Gastroesophageal sphincter (tissue), 4 donors: ENCODE measurements around the gene PCDHA3. TPM values are rescaled to one million over a fixed set of nuclear protein-coding genes. Genes with fewer than 3 reads are reported as not detected.
"Not testable (repeated sequence)": the region's sequence is repeated elsewhere in the genome, so short reads cannot be mapped to it uniquely, and the experiment has no call there.

ENCODE experiments used
- ATAC-seq: fragments of 150-250 bp; one replicate; pipeline ENCODE4 v1.9.1; 2016; ENCODE audit warnings: mild to moderate bottlenecking, moderate library complexity
- H3K27ac ChIP-seq, 4 donors: fragments of 200-600 bp; sonication (generic) in 3 of 4; 1 replicate in 3 of 4; 2 replicates in 1 of 4; pipeline ENCODE4 v1.5.1; 2016 to 2019
- H3K27me3 ChIP-seq: fragments of 200-600 bp; sonication (generic); one replicate; pipeline ENCODE4 v1.5.1; 2019
- H3K36me3 ChIP-seq, 2 donors: fragments of 200-600 bp; sonication (generic); one replicate each; pipeline ENCODE4 v1.5.1; 2019; ENCODE audit warnings: control low read depth in 1 of 2
- H3K4me1 ChIP-seq, 3 donors: fragments of 200-600 bp; sonication (generic); 1 replicate in 2 of 3; 2 replicates in 1 of 3; pipeline ENCODE4 v1.5.1; 2016 to 2019; ENCODE audit warnings: control low read depth in 2 of 3
- H3K4me3 ChIP-seq, 2 donors: fragments of 200-600 bp; sonication (generic); one replicate each; pipeline ENCODE4 v1.5.1; 2019; ENCODE audit warnings: mild to moderate bottlenecking in 1 of 2, moderate library complexity in 1 of 2
- H3K9me3 ChIP-seq, 3 donors: fragments of 200-600 bp; sonication (generic); one replicate each; pipeline ENCODE4 v1.5.1; 2017 to 2019; ENCODE audit warnings: control low read depth in 2 of 3
- CTCF ChIP-seq, 4 experiments: fragments of 200-600 bp in 2 of 4; fragments of 450-650 bp in 2 of 4; sonication (generic) in 1 of 4; IDR thresholded peaks; one replicate each; pipeline ENCODE4 v1.5.1; 2017 to 2019; ENCODE audit warnings: antibody characterized with exemption in 4 of 4, mild to moderate bottlenecking in 2 of 4, moderate library complexity in 2 of 4
- EP300 ChIP-seq: sonication (generic); formaldehyde crosslinking; IDR thresholded peaks from one replicate; pipeline ENCODE4 v1.6.1; 2017; ENCODE audit warnings: antibody characterized with exemption, mild to moderate bottlenecking
- POLR2A ChIP-seq, 2 donors: fragments of 450-650 bp; IDR thresholded peaks; one replicate each; pipeline ENCODE4 v1.6.1; 2017; ENCODE audit warnings: antibody characterized with exemption in 2 of 2, mild to moderate bottlenecking in 2 of 2, moderate library complexity in 1 of 2
- POLR2AphosphoS5 ChIP-seq: sonication (generic); formaldehyde crosslinking; IDR thresholded peaks from one replicate; pipeline ENCODE4 v1.6.1; 2017; ENCODE audit warnings: antibody characterized with exemption
- WGBS, 2 donors: methylation state at CpG; one replicate each; pipeline ENCODE4 v1.1.5; 2018; ENCODE audit warnings: low coverage in 1 of 2; 5-methylcytosine and 5-hydroxymethylcytosine counted together
- total RNA-seq, 4 donors: library from RNA; depleted of rRNA; stranded (reverse); fragments of >200 nt; gene quantifications; one replicate each; pipeline ENCODE4 v1.1.0, GENCODE V29; 2016

The PCDHA3 gene
- total RNA-seq, 4 donors from 2014 or later, result 0.32 to 1.4 (median 0.70) TPM

DNA sequence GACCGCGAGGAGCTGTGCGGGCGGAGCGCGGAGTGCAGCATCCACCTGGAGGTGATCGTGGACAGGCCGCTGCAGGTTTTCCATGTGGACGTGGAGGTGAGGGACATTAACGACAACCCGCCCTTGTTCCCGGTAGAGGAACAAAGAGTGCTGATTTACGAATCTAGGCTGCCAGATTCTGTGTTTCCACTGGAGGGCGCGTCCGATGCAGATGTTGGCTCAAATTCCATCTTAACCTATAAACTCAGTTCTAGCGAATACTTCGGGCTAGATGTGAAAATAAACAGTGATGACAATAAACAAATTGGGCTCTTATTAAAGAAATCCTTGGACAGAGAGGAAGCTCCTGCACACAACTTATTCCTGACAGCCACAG, 27.5 kb downstream of the PCDHA3 start:
- Histone ChIP-seq H3K4me3 (no peak overlapping the region), H3K4me1 (no peaks in the 10 kb centered on the region), H3K36me3 (no peaks in the 10 kb centered on the region), H3K9me3 (peaks cover 0 to 50% (median 0%) of the 10 kb centered on the region in 3 donors), H3K27ac (no peak overlapping the region), H3K27me3 (peaks cover 78% of the 10 kb centered on the region)
- no peak for TF ChIP-seq CTCF (IDR thresholded peaks at IDR 0.05)
- TF ChIP-seq EP300, result no peak
- no peak for TF ChIP-seq POLR2AphosphoS5
- no peak for TF ChIP-seq POLR2A (IDR thresholded peaks at IDR 0.05)
- 19 to 27% methylated on average over 9 to 11 of the region's 18 CpGs for WGBS, 2 donors
- ATAC-seq, result no peak

DNA sequence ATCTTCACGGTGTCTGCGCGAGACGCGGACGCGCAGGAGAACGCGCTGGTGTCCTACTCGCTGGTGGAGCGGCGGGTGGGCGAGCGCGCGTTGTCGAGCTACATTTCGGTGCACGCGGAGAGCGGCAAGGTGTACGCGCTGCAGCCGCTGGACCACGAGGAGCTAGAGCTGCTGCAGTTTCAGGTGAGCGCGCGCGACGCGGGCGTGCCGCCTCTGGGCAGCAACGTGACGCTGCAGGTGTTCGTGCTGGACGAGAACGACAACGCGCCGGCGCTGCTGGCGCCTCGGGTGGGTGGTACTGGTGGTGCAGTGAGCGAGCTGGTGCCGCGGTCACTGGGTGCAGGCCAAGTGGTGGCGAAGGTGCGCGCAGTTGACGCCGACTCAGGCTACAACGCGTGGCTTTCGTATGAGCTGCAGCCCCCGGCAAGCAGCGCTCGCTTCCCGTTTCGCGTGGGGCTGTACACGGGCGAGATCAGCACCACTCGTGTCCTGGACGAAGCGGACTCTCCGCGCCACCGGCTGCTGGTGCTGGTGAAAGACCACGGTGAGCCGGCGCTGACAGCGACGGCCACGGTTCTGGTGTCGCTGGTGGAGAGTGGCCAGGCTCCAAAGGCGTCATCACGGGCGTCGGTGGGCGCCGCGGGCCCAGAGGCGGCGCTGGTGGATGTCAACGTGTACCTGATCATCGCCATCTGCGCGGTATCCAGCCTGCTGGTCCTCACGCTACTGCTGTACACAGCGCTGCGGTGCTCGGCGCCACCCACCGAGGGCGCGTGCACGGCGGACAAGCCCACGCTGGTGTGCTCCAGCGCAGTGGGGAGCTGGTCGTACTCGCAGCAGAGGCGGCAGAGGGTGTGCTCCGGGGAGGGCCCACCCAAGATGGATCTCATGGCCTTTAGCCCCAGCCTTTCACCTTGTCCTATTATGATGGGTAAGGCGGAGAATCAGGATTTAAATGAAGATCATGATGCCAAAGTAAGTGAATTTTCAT, 28.9 kb downstream of the PCDHA3 start:
- 15 to 88% methylated on average over 1 to 4 of the region's 106 CpGs for WGBS, 2 donors
- Histone ChIP-seq H3K27me3 (peaks cover 81% of the 10 kb centered on the region), H3K9me3 (peaks cover 0 to 55% (median 0%) of the 10 kb centered on the region in 3 donors)
- H3K27ac ChIP-seq, ATAC-seq, H3K36me3 ChIP-seq, H3K4me1 ChIP-seq, H3K4me3 ChIP-seq: not testable (repeated sequence)

- no peak for ATAC-seq
- peak within 1 kb of the TSS in 1 of 2 donors; percentile 19 for H3K4me3 ChIP-seq
- H3K9me3 ChIP-seq, result peaks cover 0 to 53% (median 0%) of the 10 kb centered on the region in 3 donors
- TF ChIP-seq CTCF (IDR thresholded peaks at IDR 0.05), result no peak
- no peak for TF ChIP-seq EP300
- no peak for TF ChIP-seq POLR2A (IDR thresholded peaks at IDR 0.05)
- TF ChIP-seq POLR2AphosphoS5, result no peak
- H3K27me3 ChIP-seq, result peaks cover 80% of the 10 kb centered on the region
- H3K27ac ChIP-seq, result no peak within 1 kb of the TSS
- H3K36me3 ChIP-seq, result no peaks in the 10 kb centered on the region
- H3K4me1 ChIP-seq, result no peaks in the 10 kb centered on the region
- WGBS, 2 donors, result 8 to 17% methylated on average over 6 to 8 of the region's 8 CpGs
These were observed 33.1 kb downstream of the PCDHA3 start, which contains the start of gene PCDHA7 for GRCh38 chr5:140833993-140834392. PCDHA7 (plus strand) TSS chr5:140834269; CDS start chr5:140834384, 115 bp downstream.

DNA sequence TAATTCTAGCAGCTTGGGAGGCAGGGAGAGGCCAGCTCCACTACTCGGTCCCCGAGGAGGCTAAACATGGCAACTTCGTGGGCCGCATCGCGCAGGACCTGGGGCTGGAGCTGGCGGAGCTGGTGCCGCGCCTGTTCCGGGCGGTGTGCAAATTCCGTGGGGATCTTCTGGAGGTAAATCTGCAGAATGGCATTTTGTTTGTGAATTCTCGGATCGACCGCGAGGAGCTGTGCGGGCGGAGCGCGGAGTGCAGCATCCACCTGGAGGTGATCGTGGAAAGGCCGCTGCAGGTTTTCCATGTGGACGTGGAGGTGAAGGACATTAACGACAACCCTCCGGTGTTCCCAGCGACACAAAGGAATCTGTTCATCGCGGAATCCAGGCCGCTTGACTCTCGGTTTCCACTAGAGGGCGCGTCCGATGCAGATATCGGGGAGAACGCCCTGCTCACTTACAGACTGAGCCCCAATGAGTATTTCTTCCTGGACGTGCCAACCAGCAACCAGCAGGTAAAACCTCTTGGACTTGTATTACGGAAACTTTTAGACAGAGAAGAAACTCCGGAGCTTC, 33.7 kb downstream of the PCDHA3 start:
- Histone ChIP-seq H3K9me3 (peaks cover 0 to 51% (median 0%) of the 10 kb centered on the region in 3 donors), H3K27me3 (peaks cover 80% of the 10 kb centered on the region), H3K4me3 (peak overlapping the region in 1 of 2 donors; percentile 19)
- not testable (repeated sequence) for H3K4me1 ChIP-seq, ATAC-seq, H3K36me3 ChIP-seq, H3K27ac ChIP-seq
- 7% methylated on average over 7 of the region's 38 CpGs; no CpG with 5 or more reads in 1 of the 2 donors for WGBS, 2 donors

GRCh38 chr5:140835622-140836510, 35.0 kb downstream of the PCDHA3 start:
- peaks cover 0 to 50% (median 0%) of the 10 kb centered on the region in 3 donors for H3K9me3 ChIP-seq
- H3K27me3 ChIP-seq, result peaks cover 81% of the 10 kb centered on the region
- 62% methylated on average over 10 of the region's 103 CpGs; no CpG with 5 or more reads in 1 of the 2 donors for WGBS, 2 donors
- H3K36me3 ChIP-seq, result no peaks in the 10 kb centered on the region
- ATAC-seq, result no peak
- H3K27ac ChIP-seq, result no peak overlapping the region
- TF ChIP-seq POLR2AphosphoS5 (no peak), POLR2A (IDR thresholded peaks at IDR 0.05) (no peak), EP300 (no peak), CTCF (IDR thresholded peaks at IDR 0.05) (no peak)
- H3K4me3 ChIP-seq, result no peak overlapping the region
- H3K4me1 ChIP-seq, result no peaks in the 10 kb centered on the region
